Stimulated activated effector memory CD8-positive, alpha-beta T cell treated with anti-CD3 and anti-CD28 coated beads, Interleukin-12 subunit alpha, Interleukin-12 subunit beta, amount 100 ng/mL, for 72 hours (primary cell): Measurements from ENCODE around the gene SPDEF.
A peak's percentile ranks its signal among the peaks of the same experiment; 100 is the strongest.

Experiments used
- ATAC-seq: fragments of 150-1000 bp; cut with Tn5 transposase; 2 replicates; pipeline ENCODE4 v1.10.0; 2021
- DNase-seq, 2 donors: peaks; one replicate each; pipeline ENCODE4 v3.0.0; 2021 to 2022; ENCODE audit warnings: low spot score in 2 of 2
- H3K27ac Mint-ChIP-seq: one replicate; pipeline ENCODE4 v1.8.0; 2022; ENCODE audit warnings: mild to moderate bottlenecking, mixed read lengths
- H3K36me3 Mint-ChIP-seq: one replicate; pipeline ENCODE4 v1.8.0; 2022; ENCODE audit warnings: mild to moderate bottlenecking, mixed read lengths
- H3K4me1 Mint-ChIP-seq: one replicate; pipeline ENCODE4 v1.8.0; 2022; ENCODE audit warnings: mixed read lengths
- H3K4me3 Mint-ChIP-seq: one replicate; pipeline ENCODE4 v1.8.0; 2022; ENCODE audit warnings: mild to moderate bottlenecking, mixed read lengths
- H3K9me3 Mint-ChIP-seq: one replicate; pipeline ENCODE4 v1.8.0; 2022; ENCODE audit warnings: mixed read lengths

SPDEF gene

GRCh38 chr6:34560366-34561226 is 4.5 kb upstream of the SPDEF start:
- Mint-ChIP-seq H3K4me1 (no peaks in the 10 kb centered on the region), H3K9me3 (no peaks in the 10 kb centered on the region), H3K4me3 (no peak overlapping the region), H3K36me3 (no peaks in the 10 kb centered on the region), H3K27ac (peak overlapping the region; percentile 26)
- ATAC-seq: no peak
- DNase-seq: no peak

GRCh38 chr6:34559651-34560365 is 3.7 kb upstream of the SPDEF start:
- peak overlapping the region; percentile 26 for H3K27ac Mint-ChIP-seq
- H3K4me3 Mint-ChIP-seq: no peak overlapping the region
- no peaks in the 10 kb centered on the region for H3K36me3 Mint-ChIP-seq
- H3K4me1 Mint-ChIP-seq: no peaks in the 10 kb centered on the region
- no peak for DNase-seq
- no peaks in the 10 kb centered on the region for H3K9me3 Mint-ChIP-seq
- ATAC-seq: no peak

DNA sequence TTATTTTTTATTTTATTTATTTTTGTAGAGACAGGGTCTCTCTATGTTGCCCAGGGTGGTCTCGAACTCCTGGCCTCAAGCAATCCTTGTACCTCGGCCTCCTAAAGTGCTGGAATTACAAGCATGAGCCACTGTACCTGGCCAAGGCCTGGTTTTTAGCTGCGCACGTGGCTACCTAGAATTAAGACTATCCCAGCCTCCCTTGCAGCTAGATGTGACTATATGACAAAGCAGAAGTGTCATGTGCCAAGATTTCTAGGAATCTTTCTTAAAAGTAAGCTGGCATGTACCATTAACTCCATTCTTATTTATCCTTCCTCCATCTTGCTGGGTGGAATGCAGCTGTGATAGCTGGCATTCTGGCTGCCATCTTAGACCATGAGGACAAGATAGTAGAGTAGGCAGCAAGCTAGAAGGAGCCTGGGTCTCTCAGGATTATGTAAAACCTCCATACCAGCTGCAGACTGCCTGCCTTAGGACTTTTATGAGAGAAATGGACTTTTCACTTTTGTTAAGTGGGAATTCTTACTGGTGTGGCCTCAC is 2.1 kb upstream of the SPDEF start:
- no peaks in the 10 kb centered on the region for H3K9me3 Mint-ChIP-seq
- no peaks in the 10 kb centered on the region for H3K36me3 Mint-ChIP-seq
- no peak overlapping the region for H3K4me3 Mint-ChIP-seq

GRCh38 chr6:34557228-34557627 is 1.1 kb upstream of the SPDEF start:
- Mint-ChIP-seq H3K4me1 (no peaks in the 10 kb centered on the region), H3K27ac (no peak overlapping the region), H3K4me3 (no peak overlapping the region), H3K36me3 (no peaks in the 10 kb centered on the region), H3K9me3 (no peaks in the 10 kb centered on the region)
- ATAC-seq: no peak
- no peak for DNase-seq

More for the DNA sequence above, 2.1 kb upstream of the SPDEF start:
- DNase-seq: no peak
- no peak overlapping the region for H3K27ac Mint-ChIP-seq
- no peak for ATAC-seq
- no peaks in the 10 kb centered on the region for H3K4me1 Mint-ChIP-seq

DNA sequence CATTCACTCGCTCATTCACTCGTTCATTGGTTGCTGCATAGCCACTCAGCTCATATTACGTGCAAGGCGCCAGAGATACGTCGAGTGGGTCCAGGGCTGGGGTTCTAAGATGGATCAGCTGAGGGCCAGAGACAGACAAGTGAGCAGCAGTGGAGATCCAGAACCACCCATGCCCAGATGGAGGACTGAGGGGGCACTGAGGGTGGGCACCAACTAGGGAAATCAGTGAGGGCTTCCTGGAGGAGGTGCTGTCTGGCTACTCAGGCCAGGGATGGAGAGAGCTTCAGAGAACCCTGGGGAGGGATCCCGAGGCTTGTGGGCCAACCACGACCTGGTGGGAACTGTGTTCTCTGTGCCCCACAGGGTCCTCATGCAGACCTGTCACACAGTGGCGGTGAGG is 364 bp upstream of the SPDEF start:
- DNase-seq (no peak), ATAC-seq (no peak)

DNA sequence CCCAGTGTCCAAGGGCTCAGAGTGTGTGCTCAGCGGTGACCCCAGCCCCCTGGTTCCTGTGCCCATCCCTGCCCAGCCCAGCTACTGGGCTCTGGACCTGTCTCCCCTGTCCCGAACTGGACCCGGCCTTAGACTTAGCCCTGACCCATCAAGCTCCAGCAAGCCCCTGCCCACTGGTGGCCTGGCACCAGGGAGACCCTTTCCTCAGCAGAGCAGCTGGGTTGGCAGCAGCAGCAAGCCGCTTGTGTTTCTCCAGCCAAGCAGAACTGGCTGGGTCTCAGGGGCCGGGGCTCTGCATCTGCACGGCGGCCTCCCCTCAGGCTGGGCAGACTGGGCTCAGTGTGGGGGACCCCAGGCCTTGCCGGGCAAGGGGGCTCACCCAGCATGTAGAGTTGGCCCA is 801 bp downstream of the SPDEF start:
- no peak overlapping the region for H3K27ac Mint-ChIP-seq
- no peak for ATAC-seq
- H3K4me1 Mint-ChIP-seq: no peaks in the 10 kb centered on the region
- no peaks in the 10 kb centered on the region for H3K9me3 Mint-ChIP-seq
- no peak for DNase-seq
- H3K36me3 Mint-ChIP-seq: no peaks in the 10 kb centered on the region
- no peak overlapping the region for H3K4me3 Mint-ChIP-seq

More for the DNA sequence above, 364 bp upstream of the SPDEF start:
- Mint-ChIP-seq H3K27ac (no peak overlapping the region), H3K9me3 (no peaks in the 10 kb centered on the region), H3K4me3 (no peak overlapping the region), H3K36me3 (no peaks in the 10 kb centered on the region), H3K4me1 (no peaks in the 10 kb centered on the region)

DNA sequence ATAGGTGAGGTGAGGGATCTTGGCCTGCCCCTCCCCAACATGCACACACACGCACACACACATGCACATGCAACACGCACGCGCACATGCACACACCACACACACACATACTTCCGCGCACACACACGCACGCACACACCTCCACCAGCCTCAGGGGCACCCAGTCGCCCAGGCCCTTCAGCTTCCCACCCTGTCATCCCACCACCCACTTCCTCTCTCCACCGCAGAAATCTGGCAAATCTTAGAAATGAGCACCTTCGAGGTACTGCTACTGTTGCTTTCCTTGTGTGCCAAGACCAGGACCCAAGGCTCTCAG is 1.2 kb downstream of the SPDEF start:
- Mint-ChIP-seq H3K36me3 (no peaks in the 10 kb centered on the region), H3K9me3 (no peaks in the 10 kb centered on the region), H3K4me1 (no peaks in the 10 kb centered on the region), H3K4me3 (no peak overlapping the region), H3K27ac (no peak overlapping the region)
- no peak for DNase-seq
- ATAC-seq: no peak

DNA sequence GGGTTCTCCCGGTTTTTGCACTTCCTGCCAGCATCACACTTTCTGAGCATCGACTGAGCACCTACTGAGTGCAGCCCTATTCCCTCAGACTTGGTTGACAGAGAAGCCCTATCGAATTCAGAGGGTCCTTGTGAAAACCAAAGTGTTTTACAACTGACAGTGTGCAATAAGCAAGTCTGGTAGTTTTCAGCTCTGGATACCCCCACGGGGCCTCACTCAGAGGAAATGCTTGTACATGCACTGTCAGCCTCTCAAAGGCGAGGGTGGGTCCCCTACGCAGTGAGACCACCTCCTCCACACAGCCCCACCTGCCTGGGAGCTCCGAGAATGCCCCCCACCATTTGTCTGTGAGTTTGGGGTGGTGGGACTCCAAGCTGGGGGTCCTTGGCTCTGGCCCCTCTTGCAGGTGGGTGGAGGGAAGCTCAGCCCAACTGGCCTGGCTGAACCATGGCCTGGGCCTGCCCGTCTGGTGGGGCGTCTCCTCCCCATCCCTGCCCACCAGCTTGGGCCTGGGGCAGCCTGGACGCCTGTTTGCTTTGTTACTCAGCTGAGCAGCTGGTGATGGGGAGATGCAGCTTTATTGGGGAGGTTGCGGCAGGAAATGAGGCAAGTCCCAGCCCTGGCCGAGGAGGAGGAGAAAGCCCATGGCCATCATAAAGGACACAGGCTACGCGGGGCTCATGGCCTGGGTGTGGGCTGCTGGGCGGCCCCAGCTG is 1.7 kb downstream of the SPDEF start:
- Mint-ChIP-seq H3K27ac (no peak overlapping the region), H3K9me3 (no peaks in the 10 kb centered on the region), H3K4me3 (no peak overlapping the region)

GRCh38 chr6:34553750-34554149 is 2.4 kb downstream of the SPDEF start:
- Mint-ChIP-seq H3K4me1 (no peaks in the 10 kb centered on the region), H3K4me3 (no peak overlapping the region), H3K27ac (no peak overlapping the region), H3K9me3 (no peaks in the 10 kb centered on the region), H3K36me3 (no peaks in the 10 kb centered on the region)
- ATAC-seq (no peak), DNase-seq (no peak)

More for the DNA sequence above, 1.7 kb downstream of the SPDEF start:
- no peaks in the 10 kb centered on the region for H3K36me3 Mint-ChIP-seq
- ATAC-seq (no peak), DNase-seq (no peak)
- no peaks in the 10 kb centered on the region for H3K4me1 Mint-ChIP-seq

DNA sequence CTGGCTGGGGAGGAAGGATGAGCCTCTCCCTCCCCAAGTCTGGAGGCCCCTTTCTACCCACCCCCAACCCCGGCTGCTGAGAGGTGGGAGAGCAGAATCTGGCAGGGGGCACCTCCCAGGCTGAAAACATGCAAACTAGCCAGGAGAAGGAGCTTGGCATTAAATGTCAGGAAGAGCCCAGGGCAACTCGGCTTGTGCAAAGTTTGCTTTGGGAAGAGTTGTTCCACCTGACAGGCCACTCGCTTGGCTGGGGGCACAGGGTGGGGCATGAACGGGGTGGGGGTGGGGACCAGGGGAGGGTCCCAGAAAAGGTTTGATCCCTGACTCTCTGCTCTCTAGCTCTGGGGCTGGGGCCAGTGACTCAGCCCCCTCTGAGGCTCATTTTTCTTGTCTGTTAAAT is 3.0 kb downstream of the SPDEF start:
- H3K27ac Mint-ChIP-seq: peak overlapping the region; percentile 40
- H3K4me1 Mint-ChIP-seq: no peaks in the 10 kb centered on the region
- H3K36me3 Mint-ChIP-seq: no peaks in the 10 kb centered on the region
- ATAC-seq (no peak), DNase-seq (no peak)
- no peak overlapping the region for H3K4me3 Mint-ChIP-seq
- H3K9me3 Mint-ChIP-seq: no peaks in the 10 kb centered on the region

- Mint-ChIP-seq H3K4me1 (no peaks in the 10 kb centered on the region), H3K27ac (peak overlapping the region; percentile 40), H3K36me3 (no peaks in the 10 kb centered on the region), H3K9me3 (no peaks in the 10 kb centered on the region), H3K4me3 (no peak overlapping the region)
- ATAC-seq (no peak), DNase-seq (no peak)
These were observed 3.5 kb downstream of the SPDEF start for GRCh38 chr6:34552620-34553019.

DNA sequence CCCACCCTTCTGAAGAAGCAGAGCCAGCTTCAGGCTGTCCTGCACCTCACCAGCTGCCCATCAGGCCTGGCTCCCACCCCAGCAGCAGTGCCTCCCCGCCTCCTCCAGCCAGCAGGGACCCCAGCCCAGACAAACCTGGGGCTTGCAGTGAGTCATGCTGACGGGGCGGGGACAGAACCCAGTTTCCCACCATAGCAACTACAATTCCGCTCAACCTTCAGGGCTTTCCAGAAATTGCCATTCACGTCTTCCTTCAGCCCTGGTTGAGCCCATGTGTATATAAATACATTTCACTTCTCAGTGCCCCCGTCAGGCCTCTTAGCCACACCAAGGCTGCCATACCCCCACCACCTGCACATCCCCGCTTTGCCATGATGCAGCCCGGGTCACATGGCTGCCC is 4.4 kb downstream of the SPDEF start:
- ATAC-seq (no peak), DNase-seq (no peak)
- no peaks in the 10 kb centered on the region for H3K36me3 Mint-ChIP-seq
- no peaks in the 10 kb centered on the region for H3K4me1 Mint-ChIP-seq
- H3K4me3 Mint-ChIP-seq: no peak overlapping the region
- no peak overlapping the region for H3K27ac Mint-ChIP-seq
- no peaks in the 10 kb centered on the region for H3K9me3 Mint-ChIP-seq

GRCh38 chr6:34549804-34550202 is 6.3 kb downstream of the SPDEF start:
- Mint-ChIP-seq H3K36me3 (no peaks in the 10 kb centered on the region), H3K4me3 (no peak overlapping the region), H3K4me1 (no peaks in the 10 kb centered on the region), H3K27ac (peak overlapping the region; percentile 32), H3K9me3 (no peaks in the 10 kb centered on the region)
- ATAC-seq: no peak
- no peak for DNase-seq

DNA sequence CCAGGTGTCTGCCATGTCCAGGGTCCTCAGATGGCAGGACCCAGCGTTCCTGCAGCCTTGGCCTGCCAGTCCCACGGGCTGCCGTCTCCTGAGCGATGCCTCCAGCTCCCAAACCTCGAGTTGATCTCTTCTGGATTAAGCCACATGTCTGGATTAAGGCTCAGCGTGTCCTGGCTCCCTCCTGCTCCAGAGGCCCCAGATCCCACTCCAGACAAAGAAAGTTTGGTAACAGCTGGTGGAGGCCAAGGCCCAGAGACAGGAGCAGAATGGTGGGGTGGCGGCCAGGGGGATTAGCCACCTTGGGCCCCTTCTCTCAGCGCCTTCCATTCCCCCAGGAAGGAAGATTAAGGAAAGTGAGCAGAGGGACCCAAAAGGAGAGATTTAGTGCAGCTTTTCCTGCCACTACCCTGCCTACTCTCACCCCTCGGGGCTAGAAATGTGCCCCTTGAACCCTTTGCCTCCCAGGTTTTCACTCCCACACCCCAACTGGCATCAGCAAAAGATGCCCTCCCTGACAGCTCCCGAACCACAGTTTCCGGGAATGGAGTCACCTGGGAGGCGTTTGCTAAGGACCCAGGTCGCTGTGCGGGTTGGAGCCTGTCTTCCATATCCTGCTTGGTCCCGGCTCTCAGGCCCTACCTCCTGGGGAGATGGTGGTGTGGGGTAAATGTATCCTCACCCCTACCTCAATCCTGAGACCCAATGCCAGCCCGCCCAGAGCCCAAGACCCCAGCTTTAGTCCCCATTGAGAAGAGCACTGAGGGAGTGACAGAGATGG is 6.9 kb downstream of the SPDEF start:
- Mint-ChIP-seq H3K4me3 (no peak overlapping the region), H3K27ac (peak overlapping the region; percentile 32), H3K36me3 (no peaks in the 10 kb centered on the region), H3K9me3 (no peaks in the 10 kb centered on the region), H3K4me1 (no peaks in the 10 kb centered on the region)
- no peak for ATAC-seq
- no peak for DNase-seq
